GM23338 (cell line): ENCODE results near the gene WDR19. TPM values are rescaled to one million over a fixed set of nuclear protein-coding genes. Genes with fewer than 3 reads are reported as not detected.

ENCODE experiments used
- ATAC-seq: fragments of 200-7000 bp; cut with Tn5 transposase; 3 replicates; pipeline ENCODE4 v1.9.1; 2020
- DNase-seq: peaks from one replicate; pipeline ENCODE4 v3.0.0-alpha.2; 2015; ENCODE audit warnings: low spot score
- H2AFZ ChIP-seq: fragments of 200-600 bp; sonication (generic); 2 replicates; pipeline ENCODE4 v1.8.0; 2016; ENCODE audit warnings: antibody characterized with exemption, mild to moderate bottlenecking, moderate library complexity
- H3F3A ChIP-seq: fragments of 200-600 bp; sonication (generic); replicated peaks from 2 replicates; pipeline ENCODE4 v1.8.0; 2017; ENCODE audit warnings: antibody characterized with exemption, mixed run types, low read depth
- H3K27ac ChIP-seq: fragments of 200-600 bp; sonication (generic); 2 replicates; pipeline ENCODE4 v1.6.1; 2016; ENCODE audit warnings: low read depth
- H3K27me3 ChIP-seq: fragments of 200-600 bp; sonication (generic); 2 replicates; pipeline ENCODE4 v1.8.0; 2016; ENCODE audit warnings: mild to moderate bottlenecking, mixed run types, moderate library complexity; ENCODE audit not compliant: insufficient read depth
- H3K36me3 ChIP-seq: fragments of 200-600 bp; sonication (generic); 2 replicates; pipeline ENCODE4 v1.8.0; 2016; ENCODE audit warnings: mild to moderate bottlenecking; ENCODE audit not compliant: insufficient read depth
- H3K4me1 ChIP-seq: fragments of 200-600 bp; sonication (generic); 2 replicates; pipeline ENCODE4 v1.8.0; 2016; ENCODE audit warnings: mild to moderate bottlenecking, moderate library complexity; ENCODE audit not compliant: insufficient read depth
- H3K4me2 ChIP-seq: fragments of 200-600 bp; sonication (generic); 2 replicates; pipeline ENCODE4 v1.7.1; 2017; ENCODE audit warnings: mixed run types
- H3K4me3 ChIP-seq: fragments of 200-600 bp; sonication (generic); 2 replicates; pipeline ENCODE4 v1.6.1; 2016; ENCODE audit warnings: mixed run types
- H3K79me2 ChIP-seq: fragments of 200-600 bp; sonication (generic); replicated peaks from 2 replicates; pipeline ENCODE4 v1.8.0; 2017; ENCODE audit warnings: mild to moderate bottlenecking; ENCODE audit not compliant: insufficient read depth
- H3K9me2 ChIP-seq: fragments of 200-600 bp; sonication (generic); 2 replicates; pipeline ENCODE4 v1.8.0; 2017; ENCODE audit not compliant: insufficient read depth
- H4K20me1 ChIP-seq: fragments of 200-600 bp; sonication (generic); replicated peaks from 2 replicates; pipeline ENCODE4 v1.8.0; 2017; ENCODE audit warnings: mild to moderate bottlenecking; ENCODE audit not compliant: insufficient read depth
- H3K27ac Mint-ChIP-seq: 2 replicates; pipeline ENCODE4 v1.8.0; 2020; ENCODE audit warnings: inconsistent platforms, mild to moderate bottlenecking, moderate library complexity, mixed read lengths
- H3K27me3 Mint-ChIP-seq: 3 replicates; pipeline ENCODE4 v1.8.0; 2022; ENCODE audit warnings: low read depth, mild to moderate bottlenecking, moderate library complexity, mixed read lengths, inconsistent platforms; ENCODE audit not compliant: insufficient read depth, poor library complexity
- H3K36me3 Mint-ChIP-seq: 3 replicates; pipeline ENCODE4 v1.8.0; 2021; ENCODE audit warnings: low read depth, mild to moderate bottlenecking, inconsistent platforms, moderate library complexity, mixed read lengths
- H3K4me1 Mint-ChIP-seq: 3 replicates; pipeline ENCODE4 v1.8.0; 2020; ENCODE audit warnings: mild to moderate bottlenecking, inconsistent platforms, mixed read lengths
- H3K4me3 Mint-ChIP-seq: 3 replicates; pipeline ENCODE4 v1.8.0; 2021; ENCODE audit warnings: moderate library complexity, mild to moderate bottlenecking, inconsistent platforms, mixed read lengths
- H3K9me3 Mint-ChIP-seq: 3 replicates; pipeline ENCODE4 v1.8.0; 2020; ENCODE audit warnings: moderate library complexity, mild to moderate bottlenecking, inconsistent platforms, mixed read lengths
- CTCF ChIP-seq, 2 experiments: fragments of 200-600 bp in 1 of 2; sonication (generic) in 1 of 2; conservative IDR thresholded peaks; 2 replicates each; pipeline versions ENCODE4 v1.5.1 to v1.6.1; 2016 to 2017; ENCODE audit warnings: antibody characterized with exemption in 2 of 2, low read depth in 2 of 2, mild to moderate bottlenecking in 2 of 2, moderate library complexity in 1 of 2
- EZH2 ChIP-seq: fragments of 200-600 bp; sonication (generic); IDR thresholded peaks from one replicate; pipeline ENCODE4 v1.8.0; 2017; ENCODE audit warnings: antibody characterized with exemption, mild to moderate bottlenecking, low read depth; ENCODE audit not compliant: unreplicated experiment
- JUNB ChIP-seq: IDR thresholded peaks from one replicate; pipeline ENCODE4 v1.6.1; 2016; ENCODE audit warnings: antibody characterized with exemption; ENCODE audit not compliant: unreplicated experiment
- NANOG ChIP-seq: IDR thresholded peaks from 2 replicates; pipeline ENCODE4 v1.6.1; 2016; ENCODE audit warnings: antibody characterized with exemption, borderline replicate concordance
- POLR2AphosphoS5 ChIP-seq: IDR thresholded peaks from 2 replicates; pipeline ENCODE4 v1.6.1; 2016; ENCODE audit warnings: antibody characterized with exemption, low read depth
- ZNF331 ChIP-seq: fragments of 250-450 bp; sonication (Bioruptor Pico); IDR thresholded peaks from 2 replicates; pipeline ENCODE4 v1.5.0; 2020; ENCODE audit warnings: low read depth, mild to moderate bottlenecking, moderate library complexity
- polyA plus RNA-seq: library from polyadenylated mRNA; unstranded; fragments of >200 nt; fragmentation: Nextera tagmentation; extraction: Ambion mirVana; gene quantifications from 2 replicates; pipeline ENCODE4 v1.2.1, GENCODE V29; 2016
- total RNA-seq: library from RNA; depleted of rRNA; stranded (reverse); fragments of >200 nt; shearing (Covaris generic); gene quantifications from 2 replicates; pipeline ENCODE4 v1.2.3, GENCODE V29; 2014
- TF ChIP-seq, protein P1 (sequence below): fragments of 250-450 bp; sonication (Bioruptor Pico); IDR thresholded peaks from 2 replicates; pipeline ENCODE4 v1.5.0; 2020; ENCODE audit warnings: mild to moderate bottlenecking, moderate library complexity

WDR19 gene
- total and polyA plus RNA-seq, 2 experiments from 2014 or later, result 17.2 to 23.7 TPM

DNA sequence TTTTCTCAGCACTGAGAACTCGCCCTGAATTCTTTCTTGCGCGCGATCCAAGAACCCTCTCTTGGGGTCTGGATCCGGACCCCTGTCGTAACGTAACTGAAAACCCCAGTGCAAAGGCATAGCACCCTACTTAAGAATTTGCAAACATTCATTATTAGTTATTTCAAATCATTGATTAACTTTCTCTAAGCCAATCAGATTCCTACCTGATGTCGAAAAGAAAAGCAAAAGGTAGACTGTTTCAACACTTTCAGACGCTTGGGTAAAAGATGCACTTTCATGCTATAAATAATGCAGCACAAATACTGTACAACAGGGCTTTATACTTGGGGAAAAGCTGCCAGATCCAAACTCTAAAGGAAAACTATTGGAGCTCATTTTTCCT is 817 bp upstream of the WDR19 start (continued):
- TF ChIP-seq, protein P1, sequence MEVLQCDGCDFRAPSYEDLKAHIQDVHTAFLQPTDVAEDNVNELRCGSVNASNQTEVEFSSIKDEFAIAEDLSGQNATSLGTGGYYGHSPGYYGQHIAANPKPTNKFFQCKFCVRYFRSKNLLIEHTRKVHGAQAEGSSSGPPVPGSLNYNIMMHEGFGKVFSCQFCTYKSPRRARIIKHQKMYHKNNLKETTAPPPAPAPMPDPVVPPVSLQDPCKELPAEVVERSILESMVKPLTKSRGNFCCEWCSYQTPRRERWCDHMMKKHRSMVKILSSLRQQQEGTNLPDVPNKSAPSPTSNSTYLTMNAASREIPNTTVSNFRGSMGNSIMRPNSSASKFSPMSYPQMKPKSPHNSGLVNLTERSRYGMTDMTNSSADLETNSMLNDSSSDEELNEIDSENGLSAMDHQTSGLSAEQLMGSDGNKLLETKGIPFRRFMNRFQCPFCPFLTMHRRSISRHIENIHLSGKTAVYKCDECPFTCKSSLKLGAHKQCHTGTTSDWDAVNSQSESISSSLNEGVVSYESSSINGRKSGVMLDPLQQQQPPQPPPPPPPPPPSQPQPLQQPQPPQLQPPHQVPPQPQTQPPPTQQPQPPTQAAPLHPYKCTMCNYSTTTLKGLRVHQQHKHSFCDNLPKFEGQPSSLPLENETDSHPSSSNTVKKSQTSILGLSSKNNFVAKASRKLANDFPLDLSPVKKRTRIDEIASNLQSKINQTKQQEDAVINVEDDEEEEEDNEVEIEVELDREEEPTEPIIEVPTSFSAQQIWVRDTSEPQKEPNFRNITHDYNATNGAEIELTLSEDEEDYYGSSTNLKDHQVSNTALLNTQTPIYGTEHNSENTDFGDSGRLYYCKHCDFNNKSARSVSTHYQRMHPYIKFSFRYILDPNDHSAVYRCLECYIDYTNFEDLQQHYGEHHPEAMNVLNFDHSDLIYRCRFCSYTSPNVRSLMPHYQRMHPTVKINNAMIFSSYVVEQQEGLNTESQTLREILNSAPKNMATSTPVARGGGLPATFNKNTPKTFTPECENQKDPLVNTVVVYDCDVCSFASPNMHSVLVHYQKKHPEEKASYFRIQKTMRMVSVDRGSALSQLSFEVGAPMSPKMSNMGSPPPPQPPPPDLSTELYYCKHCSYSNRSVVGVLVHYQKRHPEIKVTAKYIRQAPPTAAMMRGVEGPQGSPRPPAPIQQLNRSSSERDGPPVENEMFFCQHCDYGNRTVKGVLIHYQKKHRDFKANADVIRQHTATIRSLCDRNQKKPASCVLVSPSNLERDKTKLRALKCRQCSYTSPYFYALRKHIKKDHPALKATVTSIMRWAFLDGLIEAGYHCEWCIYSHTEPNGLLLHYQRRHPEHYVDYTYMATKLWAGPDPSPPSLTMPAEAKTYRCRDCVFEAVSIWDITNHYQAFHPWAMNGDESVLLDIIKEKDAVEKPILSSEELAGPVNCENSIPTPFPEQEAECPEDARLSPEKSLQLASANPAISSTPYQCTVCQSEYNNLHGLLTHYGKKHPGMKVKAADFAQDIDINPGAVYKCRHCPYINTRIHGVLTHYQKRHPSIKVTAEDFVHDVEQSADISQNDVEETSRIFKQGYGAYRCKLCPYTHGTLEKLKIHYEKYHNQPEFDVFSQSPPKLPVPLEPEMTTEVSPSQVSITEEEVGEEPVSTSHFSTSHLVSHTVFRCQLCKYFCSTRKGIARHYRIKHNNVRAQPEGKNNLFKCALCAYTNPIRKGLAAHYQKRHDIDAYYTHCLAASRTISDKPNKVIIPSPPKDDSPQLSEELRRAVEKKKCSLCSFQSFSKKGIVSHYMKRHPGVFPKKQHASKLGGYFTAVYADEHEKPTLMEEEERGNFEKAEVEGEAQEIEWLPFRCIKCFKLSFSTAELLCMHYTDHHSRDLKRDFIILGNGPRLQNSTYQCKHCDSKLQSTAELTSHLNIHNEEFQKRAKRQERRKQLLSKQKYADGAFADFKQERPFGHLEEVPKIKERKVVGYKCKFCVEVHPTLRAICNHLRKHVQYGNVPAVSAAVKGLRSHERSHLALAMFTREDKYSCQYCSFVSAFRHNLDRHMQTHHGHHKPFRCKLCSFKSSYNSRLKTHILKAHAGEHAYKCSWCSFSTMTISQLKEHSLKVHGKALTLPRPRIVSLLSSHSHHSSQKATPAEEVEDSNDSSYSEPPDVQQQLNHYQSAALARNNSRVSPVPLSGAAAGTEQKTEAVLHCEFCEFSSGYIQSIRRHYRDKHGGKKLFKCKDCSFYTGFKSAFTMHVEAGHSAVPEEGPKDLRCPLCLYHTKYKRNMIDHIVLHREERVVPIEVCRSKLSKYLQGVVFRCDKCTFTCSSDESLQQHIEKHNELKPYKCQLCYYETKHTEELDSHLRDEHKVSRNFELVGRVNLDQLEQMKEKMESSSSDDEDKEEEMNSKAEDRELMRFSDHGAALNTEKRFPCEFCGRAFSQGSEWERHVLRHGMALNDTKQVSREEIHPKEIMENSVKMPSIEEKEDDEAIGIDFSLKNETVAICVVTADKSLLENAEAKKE (CRISPR knock-in tag), result no peak
- TF ChIP-seq ZNF331 (CRISPR knock-in tag), result no peak

GRCh38 chr4:39201963-39202362 is 19.6 kb downstream of the WDR19 start:
- H4K20me1 ChIP-seq, result peaks cover 4% of the 10 kb centered on the region; the same call in 1 of the 2 replicates
- Mint-ChIP-seq H3K9me3 (no peaks in the 10 kb centered on the region), H3K36me3 (peaks cover 24% of the 10 kb centered on the region), H3K4me3 (no peak overlapping the region), H3K27me3 (no peaks in the 10 kb centered on the region), H3K4me1 (no peaks in the 10 kb centered on the region), H3K27ac (no peak overlapping the region)
- no peaks in the 10 kb centered on the region for H3K9me2 ChIP-seq
- no peak overlapping the region for H2AFZ ChIP-seq
- H3K27ac ChIP-seq, result no peak overlapping the region
- no peaks in the 10 kb centered on the region for H3F3A ChIP-seq
- H3K27me3 ChIP-seq, result no peaks in the 10 kb centered on the region
- DNase-seq (no peak), ATAC-seq (no peak)
- no peaks in the 10 kb centered on the region for H3K4me1 ChIP-seq
- H3K4me2 ChIP-seq, result no peak overlapping the region
- no peaks in the 10 kb centered on the region for H3K79me2 ChIP-seq
- H3K4me3 ChIP-seq, result no peak overlapping the region
- peaks cover 5% of the 10 kb centered on the region; the same call in 1 of the 2 replicates for H3K36me3 ChIP-seq
- TF ChIP-seq, protein P1 (CRISPR knock-in tag), result no peak
- TF ChIP-seq EZH2 (no peak), NANOG (no peak), CTCF (conservative IDR thresholded peaks at IDR 0.05; ENCODE audit: low read depth in 2 of 2) (no peak), POLR2AphosphoS5 (no peak), JUNB (no peak), ZNF331 (CRISPR knock-in tag) (no peak)
